NCI-H1436 (cell line): ENCODE measurements around the gene PARK7.
"Not testable (repeated sequence)": the region's sequence is repeated elsewhere in the genome, so short reads cannot be mapped to it uniquely, and the experiment has no call there.

Experiments
- DNase-seq: peaks from one replicate; lab custom pipeline; 2025; lab: John Stamatoyannopoulos, UW

PARK7 gene

GRCh38 chr1:7943251-7943650, 18.3 kb upstream of the PARK7 start:
- no peak for DNase-seq

- no peak for DNase-seq
Observed at GRCh38 chr1:7948960-7949359, 12.6 kb upstream of the PARK7 start.

GRCh38 chr1:7952791-7953190, 8.7 kb upstream of the PARK7 start:
- DNase-seq: not testable (repeated sequence)

GRCh38 chr1:7953850-7954609, 7.5 kb upstream of the PARK7 start:
- peak; percentile 68 for DNase-seq

- no peak for DNase-seq
Observed at GRCh38 chr1:7954683-7955082, 6.8 kb upstream of the PARK7 start.

GRCh38 chr1:7956218-7957032, 5.1 kb upstream of the PARK7 start:
- DNase-seq: no peak

GRCh38 chr1:7960165-7960564, 1.3 kb upstream of the PARK7 start:
- no peak for DNase-seq

GRCh38 chr1:7960867-7961215, 670 bp upstream of the PARK7 start:
- no peak for DNase-seq

- no peak for DNase-seq
Observed at GRCh38 chr1:7962014-7962335, 464 bp downstream of the PARK7 start.

GRCh38 chr1:7962636-7963377, 1.3 kb downstream of the PARK7 start:
- DNase-seq: no peak

- DNase-seq: not testable (repeated sequence)
Observed at GRCh38 chr1:7963378-7963730, 1.8 kb downstream of the PARK7 start.

- DNase-seq: not testable (repeated sequence)
Observed at GRCh38 chr1:7963841-7964240, 2.3 kb downstream of the PARK7 start.

GRCh38 chr1:7964476-7964875, 3.0 kb downstream of the PARK7 start:
- no peak for DNase-seq

- no peak for DNase-seq
Observed at GRCh38 chr1:7967196-7967595, 5.7 kb downstream of the PARK7 start.

- DNase-seq: no peak
Observed at GRCh38 chr1:7967651-7968050, 6.1 kb downstream of the PARK7 start.

- no peak for DNase-seq
Observed at GRCh38 chr1:7970246-7970645, 8.7 kb downstream of the PARK7 start.

- no peak for DNase-seq
Observed at GRCh38 chr1:7971024-7971423, 9.5 kb downstream of the PARK7 start.

GRCh38 chr1:7972285-7972684, 10.8 kb downstream of the PARK7 start:
- DNase-seq: no peak

- DNase-seq: no peak
Observed at GRCh38 chr1:7973086-7973485, 11.6 kb downstream of the PARK7 start.

- DNase-seq: peak; percentile 63
Observed at GRCh38 chr1:7975212-7975865, 13.8 kb downstream of the PARK7 start.

GRCh38 chr1:7980984-7981383, 19.5 kb downstream of the PARK7 start:
- no peak for DNase-seq

GRCh38 chr1:7983086-7983778, 21.7 kb downstream of the PARK7 start:
- DNase-seq: no peak
